GM23338 (cell line): Measurements from ENCODE around the gene YIPF1. TPM values are rescaled to one million over a fixed set of nuclear protein-coding genes. Genes with fewer than 3 reads are reported as not detected.

Experiments used
- ATAC-seq: fragments of 200-7000 bp; cut with Tn5 transposase; 3 replicates; pipeline ENCODE4 v1.9.1; 2020
- DNase-seq: peaks from one replicate; pipeline ENCODE4 v3.0.0-alpha.2; 2015; ENCODE audit warnings: low spot score
- H2AFZ ChIP-seq: fragments of 200-600 bp; sonication (generic); 2 replicates; pipeline ENCODE4 v1.8.0; 2016; ENCODE audit warnings: antibody characterized with exemption, mild to moderate bottlenecking, moderate library complexity
- H3F3A ChIP-seq: fragments of 200-600 bp; sonication (generic); replicated peaks from 2 replicates; pipeline ENCODE4 v1.8.0; 2017; ENCODE audit warnings: antibody characterized with exemption, mixed run types, low read depth
- H3K27ac ChIP-seq: fragments of 200-600 bp; sonication (generic); 2 replicates; pipeline ENCODE4 v1.6.1; 2016; ENCODE audit warnings: low read depth
- H3K27me3 ChIP-seq: fragments of 200-600 bp; sonication (generic); 2 replicates; pipeline ENCODE4 v1.8.0; 2016; ENCODE audit warnings: mild to moderate bottlenecking, mixed run types, moderate library complexity; ENCODE audit not compliant: insufficient read depth
- H3K36me3 ChIP-seq: fragments of 200-600 bp; sonication (generic); 2 replicates; pipeline ENCODE4 v1.8.0; 2016; ENCODE audit warnings: mild to moderate bottlenecking; ENCODE audit not compliant: insufficient read depth
- H3K4me1 ChIP-seq: fragments of 200-600 bp; sonication (generic); 2 replicates; pipeline ENCODE4 v1.8.0; 2016; ENCODE audit warnings: mild to moderate bottlenecking, moderate library complexity; ENCODE audit not compliant: insufficient read depth
- H3K4me2 ChIP-seq: fragments of 200-600 bp; sonication (generic); 2 replicates; pipeline ENCODE4 v1.7.1; 2017; ENCODE audit warnings: mixed run types
- H3K4me3 ChIP-seq: fragments of 200-600 bp; sonication (generic); 2 replicates; pipeline ENCODE4 v1.6.1; 2016; ENCODE audit warnings: mixed run types
- H3K79me2 ChIP-seq: fragments of 200-600 bp; sonication (generic); replicated peaks from 2 replicates; pipeline ENCODE4 v1.8.0; 2017; ENCODE audit warnings: mild to moderate bottlenecking; ENCODE audit not compliant: insufficient read depth
- H3K9me2 ChIP-seq: fragments of 200-600 bp; sonication (generic); 2 replicates; pipeline ENCODE4 v1.8.0; 2017; ENCODE audit not compliant: insufficient read depth
- H4K20me1 ChIP-seq: fragments of 200-600 bp; sonication (generic); replicated peaks from 2 replicates; pipeline ENCODE4 v1.8.0; 2017; ENCODE audit warnings: mild to moderate bottlenecking; ENCODE audit not compliant: insufficient read depth
- H3K27ac Mint-ChIP-seq: 2 replicates; pipeline ENCODE4 v1.8.0; 2020; ENCODE audit warnings: inconsistent platforms, mild to moderate bottlenecking, moderate library complexity, mixed read lengths
- H3K27me3 Mint-ChIP-seq: 3 replicates; pipeline ENCODE4 v1.8.0; 2022; ENCODE audit warnings: low read depth, mild to moderate bottlenecking, moderate library complexity, mixed read lengths, inconsistent platforms; ENCODE audit not compliant: insufficient read depth, poor library complexity
- H3K36me3 Mint-ChIP-seq: 3 replicates; pipeline ENCODE4 v1.8.0; 2021; ENCODE audit warnings: low read depth, mild to moderate bottlenecking, inconsistent platforms, moderate library complexity, mixed read lengths
- H3K4me1 Mint-ChIP-seq: 3 replicates; pipeline ENCODE4 v1.8.0; 2020; ENCODE audit warnings: mild to moderate bottlenecking, inconsistent platforms, mixed read lengths
- H3K4me3 Mint-ChIP-seq: 3 replicates; pipeline ENCODE4 v1.8.0; 2021; ENCODE audit warnings: moderate library complexity, mild to moderate bottlenecking, inconsistent platforms, mixed read lengths
- H3K9me3 Mint-ChIP-seq: 3 replicates; pipeline ENCODE4 v1.8.0; 2020; ENCODE audit warnings: moderate library complexity, mild to moderate bottlenecking, inconsistent platforms, mixed read lengths
- CREB1 ChIP-seq: fragments of 250-450 bp; sonication (Bioruptor Pico); IDR thresholded peaks from 2 replicates; pipeline ENCODE4 v1.5.0; 2020; ENCODE audit warnings: low read depth, mild to moderate bottlenecking, moderate library complexity
- EZH2phosphoT487 ChIP-seq: fragments of 200-600 bp; sonication (generic); IDR thresholded peaks from one replicate; pipeline ENCODE4 v1.8.1; 2018; ENCODE audit warnings: antibody characterized with exemption; ENCODE audit not compliant: unreplicated experiment
- JUNB ChIP-seq: IDR thresholded peaks from one replicate; pipeline ENCODE4 v1.6.1; 2016; ENCODE audit warnings: antibody characterized with exemption; ENCODE audit not compliant: unreplicated experiment
- NANOG ChIP-seq: IDR thresholded peaks from 2 replicates; pipeline ENCODE4 v1.6.1; 2016; ENCODE audit warnings: antibody characterized with exemption, borderline replicate concordance
- POLR2AphosphoS5 ChIP-seq: IDR thresholded peaks from 2 replicates; pipeline ENCODE4 v1.6.1; 2016; ENCODE audit warnings: antibody characterized with exemption, low read depth
- REST ChIP-seq: IDR thresholded peaks from one replicate; pipeline ENCODE4 v1.6.1; 2018; ENCODE audit warnings: antibody characterized with exemption; ENCODE audit not compliant: unreplicated experiment
- STAT1 ChIP-seq: IDR thresholded peaks from one replicate; pipeline ENCODE4 v1.6.1; 2016; ENCODE audit warnings: antibody characterized with exemption; ENCODE audit not compliant: unreplicated experiment
- ZNF114 ChIP-seq: fragments of 250-450 bp; sonication (Bioruptor Pico); IDR thresholded peaks from 2 replicates; pipeline ENCODE4 v1.5.0; 2020; ENCODE audit warnings: mild to moderate bottlenecking, moderate library complexity
- ZNF331 ChIP-seq: fragments of 250-450 bp; sonication (Bioruptor Pico); IDR thresholded peaks from 2 replicates; pipeline ENCODE4 v1.5.0; 2020; ENCODE audit warnings: low read depth, mild to moderate bottlenecking, moderate library complexity
- polyA plus RNA-seq: library from polyadenylated mRNA; unstranded; fragments of >200 nt; fragmentation: Nextera tagmentation; extraction: Ambion mirVana; gene quantifications from 2 replicates; pipeline ENCODE4 v1.2.1, GENCODE V29; 2016
- total RNA-seq: library from RNA; depleted of rRNA; stranded (reverse); fragments of >200 nt; shearing (Covaris generic); gene quantifications from 2 replicates; pipeline ENCODE4 v1.2.3, GENCODE V29; 2014
- TF ChIP-seq, protein P1 (sequence below), 2 experiments: fragments of 200-600 bp in 1 of 2; sonication (generic) in 1 of 2; conservative IDR thresholded peaks; 2 replicates each; pipeline versions ENCODE4 v1.5.1 to v1.6.1; 2016 to 2017; ENCODE audit warnings: antibody characterized with exemption in 2 of 2, low read depth in 2 of 2, mild to moderate bottlenecking in 2 of 2, moderate library complexity in 1 of 2
- TF ChIP-seq, protein P2 (sequence below): IDR thresholded peaks from 2 replicates; pipeline ENCODE4 v1.6.1; 2016; ENCODE audit warnings: antibody characterized with exemption

The YIPF1 gene
- total and polyA plus RNA-seq, 2 experiments from 2014 or later = 14.1 to 24.0 TPM

DNA sequence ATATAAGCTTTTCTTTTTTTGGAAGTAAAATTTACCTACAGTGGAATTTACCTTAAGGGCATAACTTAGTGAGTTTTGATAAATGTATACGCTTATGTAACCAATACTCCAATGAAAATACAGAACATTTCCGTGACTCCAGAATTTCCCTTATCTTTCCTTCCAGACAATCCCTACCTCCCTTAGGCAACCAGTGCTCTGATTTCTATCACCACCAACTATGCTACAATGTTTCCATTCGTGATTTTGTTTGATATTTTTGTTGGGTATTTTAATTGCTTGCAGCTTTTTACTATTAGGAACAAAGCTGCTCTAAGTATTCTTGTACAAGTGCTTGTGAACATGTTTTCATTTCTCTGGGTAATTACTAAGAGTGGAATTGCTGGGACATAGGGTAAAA lies 41.3 kb upstream of the YIPF1 start (continued):
- no peak for TF ChIP-seq REST
- TF ChIP-seq JUNB = no peak

DNA sequence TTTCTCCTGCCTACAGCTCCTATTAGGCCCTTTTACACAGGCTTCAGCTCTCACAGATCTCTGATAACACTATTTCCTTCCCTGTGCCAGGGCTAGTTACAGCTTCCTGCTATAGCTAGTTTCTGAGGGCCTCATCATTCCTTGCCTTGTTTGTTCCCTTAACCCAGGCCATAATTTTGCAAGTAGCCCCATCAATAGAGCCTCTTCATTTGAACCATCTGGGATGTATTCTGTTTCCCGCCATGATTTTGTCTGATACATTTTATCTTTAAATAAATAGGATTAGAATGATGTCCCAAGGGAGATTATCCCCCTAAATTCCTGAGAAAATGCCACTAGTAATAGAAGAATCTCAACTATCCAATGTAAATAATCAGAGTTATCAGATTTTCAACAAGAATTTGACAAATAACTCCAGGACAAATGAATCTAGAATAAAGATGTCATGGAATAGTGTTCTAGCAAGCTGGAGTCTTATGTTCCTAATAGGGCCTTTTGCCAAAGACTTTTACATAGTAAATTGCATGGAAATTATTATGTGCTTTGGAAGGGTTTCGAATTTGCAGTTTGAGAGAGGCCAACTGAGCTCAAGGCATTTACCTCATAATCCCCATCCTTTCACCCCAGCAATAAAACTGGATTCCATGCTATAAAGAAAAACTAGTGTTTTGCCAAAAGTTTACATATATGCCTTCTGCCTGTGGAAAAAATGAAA lies 39.8 kb upstream of the YIPF1 start:
- Histone ChIP-seq H3K4me2 (no peak overlapping the region), H3K4me1 (no peaks in the 10 kb centered on the region), H3F3A (no peaks in the 10 kb centered on the region), H4K20me1 (no peaks in the 10 kb centered on the region), H3K79me2 (no peaks in the 10 kb centered on the region), H3K9me2 (no peaks in the 10 kb centered on the region), H2AFZ (no peak overlapping the region), H3K4me3 (no peak overlapping the region), H3K27ac (no peak overlapping the region), H3K36me3 (no peaks in the 10 kb centered on the region), H3K27me3 (no peaks in the 10 kb centered on the region)
- no peaks in the 10 kb centered on the region for H3K4me1 Mint-ChIP-seq
- peaks cover 6% of the 10 kb centered on the region for H3K27me3 Mint-ChIP-seq
- no peak overlapping the region for H3K4me3 Mint-ChIP-seq
- H3K9me3 Mint-ChIP-seq = peaks cover 11% of the 10 kb centered on the region
- H3K36me3 Mint-ChIP-seq = peaks cover 20% of the 10 kb centered on the region
- H3K27ac Mint-ChIP-seq = no peak overlapping the region
- ATAC-seq = no peak
- DNase-seq = no peak
- TF ChIP-seq ZNF114 (CRISPR knock-in tag) (no peak), POLR2AphosphoS5 (no peak), STAT1 (no peak), NANOG (no peak), ZNF331 (CRISPR knock-in tag) (no peak), EZH2phosphoT487 (no peak), REST (no peak), CREB1 (no peak)
- TF ChIP-seq, protein P1, sequence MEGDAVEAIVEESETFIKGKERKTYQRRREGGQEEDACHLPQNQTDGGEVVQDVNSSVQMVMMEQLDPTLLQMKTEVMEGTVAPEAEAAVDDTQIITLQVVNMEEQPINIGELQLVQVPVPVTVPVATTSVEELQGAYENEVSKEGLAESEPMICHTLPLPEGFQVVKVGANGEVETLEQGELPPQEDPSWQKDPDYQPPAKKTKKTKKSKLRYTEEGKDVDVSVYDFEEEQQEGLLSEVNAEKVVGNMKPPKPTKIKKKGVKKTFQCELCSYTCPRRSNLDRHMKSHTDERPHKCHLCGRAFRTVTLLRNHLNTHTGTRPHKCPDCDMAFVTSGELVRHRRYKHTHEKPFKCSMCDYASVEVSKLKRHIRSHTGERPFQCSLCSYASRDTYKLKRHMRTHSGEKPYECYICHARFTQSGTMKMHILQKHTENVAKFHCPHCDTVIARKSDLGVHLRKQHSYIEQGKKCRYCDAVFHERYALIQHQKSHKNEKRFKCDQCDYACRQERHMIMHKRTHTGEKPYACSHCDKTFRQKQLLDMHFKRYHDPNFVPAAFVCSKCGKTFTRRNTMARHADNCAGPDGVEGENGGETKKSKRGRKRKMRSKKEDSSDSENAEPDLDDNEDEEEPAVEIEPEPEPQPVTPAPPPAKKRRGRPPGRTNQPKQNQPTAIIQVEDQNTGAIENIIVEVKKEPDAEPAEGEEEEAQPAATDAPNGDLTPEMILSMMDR (conservative IDR thresholded peaks at IDR 0.05; ENCODE audit: low read depth in 2 of 2) = no peak
- TF ChIP-seq, protein P2, sequence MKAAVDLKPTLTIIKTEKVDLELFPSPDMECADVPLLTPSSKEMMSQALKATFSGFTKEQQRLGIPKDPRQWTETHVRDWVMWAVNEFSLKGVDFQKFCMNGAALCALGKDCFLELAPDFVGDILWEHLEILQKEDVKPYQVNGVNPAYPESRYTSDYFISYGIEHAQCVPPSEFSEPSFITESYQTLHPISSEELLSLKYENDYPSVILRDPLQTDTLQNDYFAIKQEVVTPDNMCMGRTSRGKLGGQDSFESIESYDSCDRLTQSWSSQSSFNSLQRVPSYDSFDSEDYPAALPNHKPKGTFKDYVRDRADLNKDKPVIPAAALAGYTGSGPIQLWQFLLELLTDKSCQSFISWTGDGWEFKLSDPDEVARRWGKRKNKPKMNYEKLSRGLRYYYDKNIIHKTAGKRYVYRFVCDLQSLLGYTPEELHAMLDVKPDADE = no peak
